CD4-positive, alpha-beta T cell treated with Interleukin-12 subunit alpha and Interleukin-12 subunit beta, for 1 hour (primary cell): Measurements from ENCODE around the gene IL1RAPL2.
A peak's percentile ranks its signal among the peaks of the same experiment; 100 is the strongest.
"Not testable (repeated sequence)": the region's sequence is repeated elsewhere in the genome, so short reads cannot be mapped to it uniquely, and the experiment has no call there.

Experiments used
- DNase-seq: peaks from one replicate; pipeline ENCODE4 v3.0.0-alpha.2; 2020

The IL1RAPL2 gene

DNA sequence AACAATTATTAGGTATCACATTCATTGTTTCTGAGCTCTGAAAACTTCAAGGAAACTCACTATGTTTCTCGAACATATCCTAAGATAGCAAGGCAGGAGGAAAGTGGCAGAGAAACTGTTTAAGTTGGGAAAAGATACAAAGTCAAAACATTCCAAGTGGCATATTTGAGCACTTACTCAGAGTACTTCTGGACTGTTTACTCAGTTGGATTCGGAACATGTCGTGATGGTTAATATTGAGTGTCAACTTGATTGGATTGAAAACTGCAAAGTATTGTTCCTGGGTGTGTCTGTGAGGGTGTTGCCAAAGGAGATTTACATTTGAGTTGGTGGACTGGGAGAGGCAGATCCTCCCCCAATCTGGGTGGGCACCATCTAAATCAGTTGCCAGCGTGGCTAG is 298.3 kb downstream of the IL1RAPL2 start:
- no peak for DNase-seq

DNA sequence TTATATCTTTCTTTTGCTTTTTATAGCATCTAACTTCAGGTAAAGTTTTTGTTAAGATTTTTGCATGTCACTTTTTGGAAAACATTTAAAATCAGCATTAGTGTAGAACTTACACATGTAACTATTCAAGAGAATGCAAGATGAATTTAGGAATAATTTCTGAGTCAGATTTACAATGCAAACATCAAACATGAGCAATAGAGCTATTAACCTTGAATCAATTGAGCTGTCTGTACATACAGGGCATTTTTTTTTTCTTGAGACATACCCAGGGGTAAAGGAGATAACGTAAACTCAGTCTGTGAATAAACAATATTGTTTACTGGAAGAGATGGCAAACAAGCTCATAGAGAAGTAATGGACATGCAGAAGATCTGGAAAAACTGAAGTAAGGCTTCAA is 311.5 kb downstream of the IL1RAPL2 start:
- no peak for DNase-seq

DNA sequence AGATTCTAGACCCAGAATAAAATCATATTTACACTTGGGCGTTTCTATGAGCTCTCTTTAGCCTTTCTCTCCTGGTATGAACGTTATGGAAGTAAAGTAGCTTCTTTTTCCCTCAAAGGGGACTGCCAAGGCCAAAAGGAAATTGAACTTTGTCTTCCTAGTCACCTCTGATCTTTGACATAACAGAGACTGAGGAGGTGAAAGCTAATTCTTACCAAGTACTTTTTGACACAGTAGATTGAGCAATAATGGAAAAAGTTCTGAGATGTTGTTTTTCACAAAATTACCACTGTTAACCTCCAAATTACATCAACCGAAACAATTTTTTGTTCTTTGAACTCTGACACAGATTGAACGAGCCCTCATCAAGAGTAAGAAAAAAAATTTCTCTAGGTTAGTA is 336.1 kb downstream of the IL1RAPL2 start:
- no peak for DNase-seq

DNA sequence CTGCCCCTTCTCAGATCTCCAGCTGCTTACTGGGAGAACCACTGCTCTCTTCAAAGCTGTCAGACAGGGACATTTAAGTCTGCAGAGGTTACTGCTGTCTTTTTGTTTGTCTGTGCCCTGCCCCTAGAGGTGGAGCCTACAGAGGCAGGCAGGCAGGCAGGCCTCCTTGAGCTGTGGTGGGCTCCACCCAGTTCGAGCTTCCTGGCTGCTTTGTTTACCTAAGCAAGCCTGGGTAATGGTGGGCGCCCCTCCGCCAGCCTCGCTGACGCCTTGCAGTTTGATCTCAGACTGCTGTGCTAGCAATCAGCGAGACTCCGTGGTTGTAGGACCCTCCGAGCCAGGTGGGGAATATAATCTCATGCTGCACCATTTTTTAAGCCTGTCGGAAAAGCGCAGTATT is 343.7 kb downstream of the IL1RAPL2 start:
- DNase-seq: peak; percentile 20

DNA sequence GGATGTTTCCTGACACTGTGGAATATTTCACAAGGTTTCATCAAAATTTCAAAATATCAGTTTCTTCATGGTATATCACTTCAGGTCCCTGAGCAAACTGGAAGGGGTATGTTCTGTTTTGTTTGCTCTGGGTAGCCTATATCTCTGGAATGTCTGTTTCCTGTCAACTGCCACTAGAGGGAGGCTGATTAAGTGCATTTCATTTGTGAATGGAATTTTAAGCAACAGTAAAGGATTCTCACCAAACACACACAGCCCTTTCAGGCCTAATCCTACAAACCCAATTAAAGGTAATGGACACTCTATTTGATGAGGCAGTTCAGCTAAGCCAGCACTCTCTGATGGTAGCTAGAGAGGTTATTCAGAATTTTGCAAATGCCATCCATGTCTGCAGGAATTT is 347.3 kb downstream of the IL1RAPL2 start:
- no peak for DNase-seq

DNA sequence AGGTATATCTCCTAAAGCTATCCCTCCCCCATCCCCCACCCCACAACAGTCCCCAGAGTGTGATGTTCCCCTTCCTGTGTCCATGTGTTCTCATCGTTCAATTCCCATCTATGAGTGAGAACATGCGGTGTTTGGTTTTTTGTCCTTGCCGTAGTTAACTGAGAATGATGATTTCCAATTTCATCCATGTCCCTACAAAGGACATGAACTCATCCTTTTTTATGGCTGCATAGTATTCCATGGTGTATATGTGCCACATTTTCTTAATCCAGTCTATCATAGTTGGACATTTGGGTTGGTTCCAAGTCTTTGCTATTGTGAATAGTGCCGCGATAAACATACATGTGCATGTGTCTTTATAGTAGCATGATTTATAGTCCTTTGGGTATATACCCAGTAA is 348.7 kb downstream of the IL1RAPL2 start:
- DNase-seq: not testable (repeated sequence)

DNA sequence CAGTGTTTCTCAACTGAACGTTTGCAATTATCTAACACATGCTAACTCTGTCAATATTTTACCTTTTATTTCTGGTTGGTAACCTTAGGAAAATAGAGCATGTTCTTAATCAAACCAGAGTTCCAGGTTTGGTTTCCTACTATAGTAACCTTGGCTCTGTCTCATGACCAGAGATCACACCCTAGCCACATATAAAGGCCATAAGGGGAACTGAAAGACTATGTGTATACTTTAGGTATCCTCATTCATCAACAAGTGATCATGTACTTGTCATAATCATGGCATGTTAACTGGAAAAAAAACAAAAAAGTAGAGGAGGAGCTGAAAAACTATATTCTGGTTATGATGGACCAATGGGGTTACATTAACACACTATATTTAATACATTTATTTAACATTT is 352.1 kb downstream of the IL1RAPL2 start:
- no peak for DNase-seq

DNA sequence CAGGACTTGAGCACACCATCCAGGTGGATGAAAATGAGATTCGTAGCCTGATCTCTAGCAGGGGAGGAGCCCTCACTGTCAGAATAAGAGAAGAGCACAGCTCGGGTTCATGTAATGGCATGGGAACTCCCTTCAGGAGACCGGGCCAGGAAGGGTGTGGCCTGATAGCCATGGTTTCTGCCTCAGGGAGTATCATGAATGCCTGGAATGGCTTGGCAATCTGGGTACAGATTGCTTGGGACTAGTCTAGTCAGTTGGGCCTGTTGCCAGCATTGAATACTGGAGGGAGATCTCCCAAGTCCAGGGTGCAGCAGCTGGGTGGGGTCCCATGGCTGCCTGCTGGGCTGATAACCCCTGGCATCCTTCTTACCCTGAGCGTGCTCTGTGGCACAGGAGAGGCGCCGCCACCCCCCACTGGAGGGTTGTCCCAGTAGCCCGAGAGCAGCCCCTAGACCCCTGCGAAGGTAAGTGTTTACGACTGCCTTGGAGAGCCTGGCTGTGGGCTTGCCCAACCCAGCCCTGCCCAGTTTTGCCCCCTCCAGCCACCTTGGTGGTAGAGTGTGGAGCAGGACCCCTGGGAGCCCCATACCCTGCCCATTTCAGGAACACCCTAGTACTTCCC is 355.7 kb downstream of the IL1RAPL2 start:
- DNase-seq: no peak

DNA sequence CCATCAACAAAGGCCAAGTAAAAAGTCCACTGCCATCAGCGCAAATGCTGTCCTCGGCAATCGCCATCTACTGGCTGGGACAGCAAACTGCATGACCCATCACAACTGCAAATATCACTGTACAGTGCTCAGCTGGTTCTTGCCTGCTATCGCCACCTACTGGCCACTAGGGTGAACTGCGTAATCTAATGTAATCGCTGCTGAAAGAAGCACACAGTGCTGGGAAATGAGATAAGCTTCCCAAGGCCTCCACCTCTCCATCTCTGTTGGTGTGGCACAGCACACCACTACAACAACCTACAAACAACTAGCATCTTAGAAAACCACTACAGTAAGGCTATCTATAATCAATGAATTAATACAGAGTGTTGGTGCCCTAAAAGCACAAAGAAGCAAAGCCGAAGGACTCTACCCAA is 356.2 kb downstream of the IL1RAPL2 start:
- peak; percentile 61 for DNase-seq

DNA sequence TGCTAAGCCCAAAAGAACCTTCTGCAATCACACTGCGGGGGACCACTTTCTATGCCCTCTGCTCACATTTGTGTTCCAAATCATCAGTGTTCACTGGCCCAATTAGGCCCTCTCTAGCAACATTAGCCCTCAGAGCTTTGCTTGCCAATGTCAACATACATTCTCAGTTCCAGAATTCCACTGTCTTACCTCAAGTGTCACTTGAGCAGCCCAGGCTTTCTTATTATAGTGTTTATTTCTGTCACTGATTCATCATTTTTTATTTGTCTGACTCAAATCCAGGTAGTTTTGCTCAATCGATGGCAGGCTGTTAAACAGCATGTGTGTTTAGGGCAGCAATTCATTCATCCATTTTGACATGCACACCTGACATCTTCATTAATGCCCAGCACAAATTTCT is 363.3 kb downstream of the IL1RAPL2 start:
- no peak for DNase-seq

DNA sequence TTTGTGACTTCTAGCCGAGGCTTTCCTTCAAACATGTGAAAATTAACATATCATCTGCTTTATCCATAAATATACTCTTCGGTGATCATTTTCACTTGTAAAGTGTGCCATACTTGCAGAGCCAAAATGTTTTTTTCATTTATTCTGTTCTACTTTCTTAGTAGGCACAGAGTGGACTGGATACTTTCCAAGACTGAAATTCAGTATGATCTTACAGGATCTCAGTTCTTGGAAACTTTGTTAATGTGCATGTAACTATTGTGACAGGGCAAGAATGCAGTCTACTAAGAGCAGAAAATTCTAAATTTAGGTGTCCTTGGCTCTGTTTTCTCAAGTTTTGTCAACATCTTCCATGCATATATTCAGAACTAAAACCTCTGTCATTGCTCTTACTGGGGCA is 369.6 kb downstream of the IL1RAPL2 start:
- DNase-seq: no peak

DNA sequence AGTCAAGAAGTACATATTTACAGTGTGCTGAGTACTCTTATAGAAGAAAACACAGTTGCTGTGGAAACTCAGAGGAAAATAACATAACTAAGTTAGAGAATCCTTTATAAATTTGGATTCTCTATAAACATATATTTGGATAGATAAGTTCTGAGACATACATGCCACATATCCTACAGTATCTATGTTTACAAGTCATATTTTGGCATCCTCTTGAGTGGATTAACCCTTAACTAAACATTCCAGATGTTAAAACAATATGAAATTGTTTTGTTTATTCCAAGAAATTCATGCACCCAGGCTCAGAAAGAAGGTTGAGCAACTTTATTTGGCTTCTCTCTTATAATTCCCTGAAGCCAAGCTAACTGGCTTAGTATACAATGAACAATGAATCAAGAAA is 387.3 kb downstream of the IL1RAPL2 start:
- no peak for DNase-seq

DNA sequence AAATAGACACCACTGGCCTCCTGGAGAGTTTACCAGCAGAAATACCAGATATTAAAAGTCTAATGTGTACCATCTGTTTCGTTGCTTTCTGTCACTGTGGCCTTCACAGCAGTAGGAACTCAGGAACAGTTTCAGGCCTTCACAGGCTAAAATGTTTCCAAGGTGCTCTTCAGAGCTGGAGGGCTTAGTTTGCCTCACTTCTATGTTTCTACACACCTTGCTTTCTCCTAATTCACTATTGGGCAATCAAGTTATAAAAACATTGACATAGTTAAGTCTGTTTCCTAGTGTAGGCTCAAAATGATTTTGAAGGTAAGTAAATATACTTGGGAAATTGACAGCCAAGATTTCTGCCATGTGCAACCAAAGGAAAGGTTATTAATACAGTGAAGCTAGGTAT is 395.9 kb downstream of the IL1RAPL2 start:
- no peak for DNase-seq

DNA sequence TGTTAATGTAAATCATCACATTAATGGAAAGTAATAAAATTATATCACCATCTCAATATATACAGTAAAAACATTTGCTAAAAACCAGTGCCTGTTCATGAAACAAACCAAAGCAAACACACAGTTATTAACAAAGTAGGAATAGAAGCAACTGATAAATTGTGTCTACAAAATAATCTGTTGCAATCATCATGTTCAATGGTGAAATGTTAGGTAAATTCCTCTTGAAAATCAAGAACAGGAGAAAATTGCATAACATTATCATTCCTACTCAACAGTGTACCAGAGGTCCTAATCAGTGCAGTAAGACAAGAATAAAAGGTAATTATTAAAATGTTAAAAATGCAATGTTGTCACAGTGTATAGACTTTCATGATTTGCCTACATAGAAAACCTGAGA is 402.2 kb downstream of the IL1RAPL2 start:
- DNase-seq: no peak

DNA sequence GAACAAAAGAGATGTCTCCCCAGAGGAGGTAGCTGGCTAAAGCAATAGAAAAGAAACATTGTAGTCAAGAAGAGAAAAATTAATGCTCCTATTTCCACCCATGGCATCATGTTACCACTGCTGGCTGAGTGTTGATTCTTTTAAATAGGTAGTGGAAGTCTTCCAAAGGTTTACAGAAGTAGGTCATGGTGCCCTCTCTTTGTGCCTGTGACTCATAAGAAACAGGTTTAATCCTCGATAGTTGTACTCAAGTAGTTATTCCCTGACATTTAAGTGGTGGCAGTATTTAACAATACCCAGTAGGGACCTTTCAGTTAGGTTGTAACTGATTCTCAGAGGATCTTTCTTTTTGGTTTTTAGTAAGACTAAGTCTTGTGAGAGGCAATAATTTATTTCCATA is 406.7 kb downstream of the IL1RAPL2 start:
- no peak for DNase-seq

DNA sequence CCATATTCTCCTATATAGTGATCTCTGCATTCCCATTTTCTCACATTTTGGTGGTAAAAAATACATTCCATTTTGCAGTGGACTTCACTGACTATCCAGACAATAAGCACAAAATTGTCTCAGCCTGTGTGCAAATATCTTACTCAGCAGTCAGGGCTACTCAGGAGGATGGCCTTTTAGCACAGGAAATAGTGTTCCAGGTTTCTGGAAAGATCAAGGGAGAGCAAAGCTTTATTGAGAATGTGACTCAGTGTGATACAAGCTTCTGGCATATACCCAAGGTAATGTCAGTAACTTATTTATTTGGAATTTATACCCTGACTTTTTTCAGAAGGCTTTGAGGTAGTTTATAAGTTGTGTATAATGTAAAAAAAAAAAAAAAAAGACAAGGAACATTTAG is 421.1 kb downstream of the IL1RAPL2 start:
- DNase-seq: no peak

DNA sequence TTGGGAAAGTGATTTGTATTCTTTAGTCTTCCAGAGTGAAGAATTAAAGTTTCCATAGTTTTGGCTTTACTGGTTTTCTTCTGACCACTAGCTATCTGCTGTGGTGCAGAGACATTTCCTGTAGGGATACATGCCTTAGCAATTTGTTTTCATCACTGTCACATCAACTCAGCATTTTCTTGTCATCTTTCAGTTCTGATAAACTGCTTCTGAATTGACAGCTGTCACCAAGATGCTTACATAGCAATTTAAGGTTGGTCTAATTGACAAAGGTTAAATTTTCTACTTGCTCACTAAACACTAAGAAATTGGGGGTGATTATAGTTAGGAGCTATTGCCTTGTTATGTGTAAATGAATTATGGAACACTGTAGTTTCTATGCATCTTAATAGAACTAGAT is 422.0 kb downstream of the IL1RAPL2 start:
- no peak for DNase-seq

DNA sequence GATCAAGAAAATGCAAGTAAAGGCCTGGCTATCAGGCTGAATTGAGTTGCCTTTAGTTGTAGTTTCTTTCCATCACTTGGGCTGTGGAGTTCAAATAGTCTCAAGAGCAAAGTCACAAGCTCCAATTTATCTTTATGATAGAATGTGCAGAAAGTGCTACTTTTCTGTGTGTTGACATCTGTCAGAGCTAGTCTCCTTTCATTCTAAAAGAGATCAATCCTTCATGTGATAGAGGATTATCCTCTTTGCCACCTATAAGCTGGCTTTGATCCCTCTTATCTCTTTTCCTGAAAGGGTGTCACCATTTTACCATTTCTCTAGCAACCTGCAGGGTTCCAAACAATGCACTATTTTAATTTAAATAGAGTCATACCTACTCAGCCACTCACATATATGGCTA is 429.5 kb downstream of the IL1RAPL2 start:
- DNase-seq: no peak

DNA sequence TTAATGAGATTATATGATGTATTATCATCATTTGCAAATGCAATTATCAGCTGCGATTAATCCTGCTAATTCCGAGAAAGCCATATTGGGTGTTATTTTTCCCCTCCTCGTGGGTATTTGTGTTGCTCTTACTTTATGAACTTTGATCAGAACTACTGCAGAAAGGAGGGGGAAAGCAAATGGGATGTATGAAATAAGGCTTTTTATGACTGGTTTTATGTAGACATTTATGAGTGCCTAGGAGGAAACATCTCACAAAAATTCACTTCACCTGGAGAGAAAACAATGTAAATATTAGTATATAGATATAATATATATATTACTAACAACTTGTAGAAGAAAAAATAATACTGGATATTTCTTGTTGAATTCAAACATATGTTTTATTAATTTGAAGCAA is 440.1 kb downstream of the IL1RAPL2 start:
- DNase-seq: no peak

DNA sequence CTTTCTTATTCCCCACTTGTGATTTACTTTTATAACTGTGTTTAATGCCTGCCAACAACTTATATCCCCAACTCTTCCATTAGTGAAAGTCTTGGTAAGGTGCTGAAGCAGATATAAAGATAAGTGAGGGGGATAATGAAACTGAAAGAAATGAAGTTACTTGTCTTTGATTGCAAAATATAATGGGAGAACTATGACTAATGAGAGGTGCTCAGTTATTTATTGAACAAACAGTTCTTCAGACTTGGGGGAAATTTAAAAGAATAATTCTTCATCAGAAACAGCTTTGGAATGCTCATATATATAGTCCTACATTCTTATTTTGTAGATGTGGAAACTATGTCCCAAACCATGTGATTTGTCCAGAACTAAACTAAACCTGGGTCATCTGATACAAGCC is 441.0 kb downstream of the IL1RAPL2 start:
- DNase-seq: no peak

DNA sequence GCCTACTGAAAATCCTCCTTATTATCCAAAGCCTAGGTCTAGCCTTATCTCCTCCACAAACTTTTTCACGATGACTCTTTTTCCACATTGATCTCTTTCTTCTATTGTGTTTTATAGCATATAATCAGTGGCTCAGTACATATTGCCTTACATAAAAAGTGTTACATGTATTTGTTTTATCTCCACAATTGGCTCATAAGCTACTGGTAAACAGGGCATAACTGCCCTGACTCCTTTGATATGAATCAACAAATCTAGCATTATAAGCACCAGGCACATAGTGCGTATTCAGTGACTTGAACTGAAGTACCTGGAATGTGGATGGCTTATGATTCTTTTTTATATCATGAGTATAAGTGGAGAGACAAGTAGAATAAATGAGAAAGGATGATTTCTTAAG is 447.7 kb downstream of the IL1RAPL2 start:
- no peak for DNase-seq

DNA sequence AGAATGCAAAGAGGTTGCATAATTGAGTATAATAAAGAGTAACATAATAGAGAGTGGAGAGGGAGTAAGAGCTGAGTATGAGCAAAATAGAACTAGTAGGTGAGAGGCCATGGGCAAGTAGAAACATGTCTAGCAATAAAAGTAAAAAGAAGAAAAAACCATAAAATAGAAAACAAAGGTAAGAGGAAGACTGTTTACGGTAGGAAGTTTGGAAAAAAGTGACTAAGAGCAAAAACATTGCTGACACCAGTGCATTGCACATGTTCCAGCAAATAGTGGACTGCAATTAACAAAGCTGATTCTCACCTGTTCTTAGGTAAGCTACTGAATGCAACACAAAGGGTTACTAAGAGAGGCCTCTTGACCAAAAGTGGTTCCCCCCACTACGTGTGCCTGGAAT is 451.6 kb downstream of the IL1RAPL2 start:
- no peak for DNase-seq

DNA sequence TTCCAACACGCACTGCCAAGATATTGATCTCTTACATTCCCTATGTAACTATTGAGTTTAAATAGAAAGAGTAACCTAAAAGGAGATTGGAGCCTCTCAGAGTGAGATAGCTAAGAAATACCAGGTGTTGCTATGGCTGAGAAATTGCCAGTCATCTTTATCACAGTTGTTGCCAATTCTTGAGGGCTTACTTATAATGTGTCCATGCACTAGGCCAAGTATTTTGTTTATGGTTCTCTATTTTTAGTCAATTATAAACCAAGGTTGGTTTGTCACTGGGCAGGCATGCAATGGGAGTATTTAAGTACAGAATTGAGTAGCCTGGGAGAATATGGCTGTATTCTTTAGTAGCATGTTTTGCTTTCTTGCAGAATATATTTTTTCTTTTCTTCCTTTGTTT is 452.9 kb downstream of the IL1RAPL2 start:
- DNase-seq: no peak

DNA sequence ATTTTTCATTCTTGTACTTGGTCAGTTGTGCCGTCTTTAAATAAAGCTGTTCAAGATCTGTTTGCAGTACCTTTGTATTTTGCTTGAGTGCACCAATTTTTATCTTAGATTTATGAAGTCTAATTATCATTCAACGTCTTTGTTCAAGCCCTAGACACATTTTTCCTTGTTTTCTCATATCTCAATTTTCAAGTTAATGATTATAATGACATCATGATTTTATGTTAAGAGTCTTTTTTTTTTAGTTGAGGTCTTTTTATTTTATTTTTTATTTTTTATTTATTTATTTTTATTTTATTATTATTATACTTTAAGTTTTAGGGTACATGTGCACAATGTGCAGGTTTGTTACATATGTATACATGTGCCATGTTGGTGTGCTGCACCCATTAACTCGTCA is 463.0 kb downstream of the IL1RAPL2 start:
- not testable (repeated sequence) for DNase-seq

DNA sequence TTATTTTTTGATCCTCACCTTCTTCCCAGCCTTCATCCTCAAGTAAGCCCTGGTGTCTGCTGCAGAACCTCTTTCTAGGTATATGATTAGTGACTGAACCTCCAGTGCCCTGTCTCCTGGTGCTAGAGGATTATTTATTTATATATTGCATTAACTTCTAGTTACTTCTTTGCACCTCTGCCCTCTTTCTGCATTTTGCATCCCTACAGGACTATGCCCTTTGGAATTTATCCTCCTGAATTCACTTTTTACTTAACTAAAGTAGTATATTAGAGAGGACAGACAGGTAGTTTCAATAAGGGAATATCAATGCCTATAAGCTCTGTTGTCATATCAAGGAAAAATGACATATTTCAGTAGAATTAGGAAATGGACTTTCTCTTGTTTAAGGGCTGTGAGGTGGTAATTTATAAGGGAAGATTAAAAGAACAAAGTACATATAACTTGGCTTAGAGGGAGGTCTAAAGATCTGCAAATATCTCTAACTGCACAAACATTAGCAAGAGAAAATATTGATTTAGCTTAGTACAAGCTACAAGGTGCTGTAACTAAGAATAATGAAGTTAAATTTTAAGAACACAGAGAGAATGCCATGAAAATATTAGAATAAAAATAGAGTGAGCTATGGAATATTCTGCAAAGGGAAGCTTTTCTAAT is 472.8 kb downstream of the IL1RAPL2 start:
- DNase-seq: no peak
